ENCODE results near the gene MAD1L1.

MAD1L1 gene

DNA sequence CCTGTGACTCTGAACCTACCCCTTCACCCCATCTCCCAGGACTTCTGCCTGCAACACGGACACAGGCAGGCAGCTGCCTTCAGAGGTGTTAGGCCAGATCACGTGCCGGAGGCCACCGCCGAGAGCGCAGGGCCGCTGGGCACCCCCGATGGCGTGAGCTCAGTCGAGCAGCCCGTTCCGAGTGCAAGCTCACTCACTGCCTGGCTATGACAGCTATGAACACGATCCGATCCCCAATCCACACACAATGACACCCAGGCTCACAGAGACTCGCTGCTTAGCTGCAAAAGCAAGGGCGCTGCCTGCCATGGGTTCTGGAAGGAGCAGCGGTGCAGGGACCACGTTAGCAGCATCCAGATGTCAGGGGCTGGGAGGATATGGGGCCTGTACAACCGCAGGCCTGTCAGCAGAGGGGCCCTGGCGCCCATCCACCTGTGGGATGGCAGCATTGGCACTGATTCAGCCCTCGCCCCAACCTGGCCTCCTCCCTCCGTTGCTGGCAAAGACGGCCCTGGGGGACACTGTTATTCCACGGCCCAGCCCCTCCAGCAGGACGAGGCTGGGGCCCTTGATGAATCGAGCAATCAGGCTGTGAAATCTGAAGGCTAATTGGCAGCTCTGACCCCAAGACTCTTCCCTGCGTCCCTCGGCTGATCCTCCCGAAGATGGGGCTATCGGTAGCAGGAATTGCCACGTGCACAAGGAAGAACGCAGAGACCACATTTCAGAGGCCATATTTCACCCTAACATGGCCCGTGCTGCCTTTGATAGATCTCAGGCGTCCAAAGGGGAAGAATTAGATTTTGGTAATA, 332.6 kb downstream of the MAD1L1 start:
- DNase-seq, result no peak

DNA sequence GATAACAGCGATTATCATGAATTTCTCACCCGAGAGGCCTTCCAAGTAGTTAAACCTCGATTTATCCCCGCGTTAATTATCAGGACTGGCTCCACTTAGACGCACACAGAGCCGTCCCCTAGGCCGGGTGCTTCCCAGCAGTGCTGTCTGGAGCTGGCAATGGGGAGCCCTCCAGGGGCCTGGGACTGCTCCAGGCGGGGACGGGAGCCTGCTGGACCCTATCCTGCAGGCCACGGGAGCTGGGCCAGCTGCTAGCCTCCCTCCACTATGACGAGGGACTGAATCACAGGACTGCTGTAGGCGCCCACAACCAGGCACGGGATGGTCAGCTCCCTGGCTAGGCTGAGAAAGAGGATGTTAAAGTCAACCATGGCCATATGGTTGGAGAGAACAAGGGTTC, 333.5 kb downstream of the MAD1L1 start:
- peak; percentile 55 for DNase-seq

DNA sequence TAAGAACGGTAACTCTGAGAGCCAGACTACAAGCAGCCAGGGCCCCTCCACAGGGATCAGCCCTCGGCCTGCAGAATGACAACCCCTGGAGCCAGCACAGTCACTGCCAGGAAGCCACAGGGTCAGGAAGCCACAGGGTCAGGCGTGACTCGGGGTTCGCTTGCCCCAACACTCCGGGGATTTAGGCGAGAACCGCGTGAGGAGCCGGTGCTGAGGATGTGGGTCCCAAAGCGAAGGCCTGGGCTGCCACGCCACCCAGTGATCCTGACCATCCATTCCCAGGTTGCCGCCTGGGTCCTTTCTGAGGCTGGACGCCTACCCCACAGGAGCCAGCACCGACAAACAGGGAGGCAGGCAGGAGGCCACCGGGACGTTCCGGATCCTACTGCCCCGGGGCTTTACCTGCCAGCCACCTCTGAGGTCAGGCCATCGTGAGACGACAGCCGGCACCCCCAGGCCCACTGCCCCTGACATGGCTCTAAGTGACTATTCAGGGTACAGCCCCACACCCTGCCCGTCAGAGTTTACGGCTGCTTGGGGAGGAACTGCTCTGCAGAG, 334.0 kb downstream of the MAD1L1 start:
- DNase-seq, result no peak

DNA sequence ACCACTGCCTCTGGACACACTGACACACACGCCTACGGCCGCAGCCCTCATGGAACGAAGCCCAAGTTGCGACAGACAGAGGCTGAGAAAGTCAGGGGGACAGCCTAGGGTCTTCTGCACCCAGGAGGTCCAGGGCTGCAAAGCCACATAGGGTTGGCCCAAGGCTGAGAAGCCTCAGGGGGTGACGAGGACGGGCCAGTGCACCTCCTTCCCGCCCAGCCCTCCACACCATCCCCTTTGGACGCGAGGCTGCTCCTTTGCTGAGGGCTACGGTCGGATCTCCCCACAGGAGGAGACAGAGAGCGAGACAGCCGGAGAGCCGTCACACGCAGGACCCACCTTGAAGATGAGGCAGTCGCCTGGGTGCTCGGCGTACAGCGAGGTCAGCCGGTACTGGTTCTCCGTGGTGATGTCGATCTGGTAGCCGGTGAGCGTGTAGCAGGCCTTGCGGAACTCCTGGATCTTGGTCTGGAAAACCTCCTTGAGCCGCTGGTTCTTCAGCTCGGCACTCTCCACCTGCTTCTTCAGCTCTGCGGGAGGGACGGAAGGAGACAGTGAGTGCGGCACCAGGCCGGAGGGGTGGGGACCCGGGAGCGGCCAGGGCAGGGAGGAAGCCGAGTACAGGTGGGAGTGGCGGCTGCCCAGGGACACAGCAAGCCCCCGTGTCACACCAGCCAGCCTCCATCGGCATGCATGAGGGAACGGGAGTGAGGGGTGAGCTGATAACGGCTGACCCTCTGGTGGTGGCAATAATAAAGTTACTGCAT, 334.7 kb downstream of the MAD1L1 start:
- no peak for DNase-seq

DNA sequence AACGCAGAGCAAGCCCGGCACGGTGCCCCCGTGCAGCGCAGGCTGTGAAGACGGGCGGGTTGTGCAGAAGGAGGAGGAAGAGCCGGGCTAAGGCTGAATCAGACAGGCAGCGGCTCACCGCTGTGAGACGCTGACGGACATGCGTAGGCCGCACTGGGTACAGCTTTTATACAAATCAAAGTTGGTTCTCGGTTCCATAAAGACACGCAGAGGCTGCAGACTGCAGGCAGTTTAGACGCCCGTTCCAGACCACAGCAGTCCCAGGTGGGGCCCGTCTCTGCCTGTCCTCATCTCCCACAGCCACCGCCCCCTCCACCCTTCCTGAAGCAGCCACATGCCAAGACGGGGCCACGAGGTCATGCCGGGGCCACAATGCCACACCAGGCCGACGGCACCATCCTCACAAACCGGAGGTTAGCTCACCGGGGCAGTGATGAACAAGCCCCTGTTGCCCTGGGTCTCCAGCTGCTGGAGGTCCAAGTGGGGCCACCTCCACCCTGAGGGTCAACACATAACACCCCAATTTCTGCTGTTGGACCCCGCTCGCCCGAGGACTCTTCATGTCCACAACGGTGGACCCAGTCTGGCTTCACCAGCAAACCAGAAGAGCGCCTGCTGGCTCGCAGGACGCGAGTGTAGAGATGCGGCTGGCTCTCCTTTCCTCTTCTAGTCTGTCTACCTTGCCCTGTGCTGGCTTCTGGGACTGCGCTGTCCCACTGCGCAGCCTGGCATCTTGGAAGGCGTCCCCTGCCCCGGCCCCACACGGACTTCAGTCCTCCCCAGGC, 335.5 kb downstream of the MAD1L1 start:
- DNase-seq, result no peak

DNA sequence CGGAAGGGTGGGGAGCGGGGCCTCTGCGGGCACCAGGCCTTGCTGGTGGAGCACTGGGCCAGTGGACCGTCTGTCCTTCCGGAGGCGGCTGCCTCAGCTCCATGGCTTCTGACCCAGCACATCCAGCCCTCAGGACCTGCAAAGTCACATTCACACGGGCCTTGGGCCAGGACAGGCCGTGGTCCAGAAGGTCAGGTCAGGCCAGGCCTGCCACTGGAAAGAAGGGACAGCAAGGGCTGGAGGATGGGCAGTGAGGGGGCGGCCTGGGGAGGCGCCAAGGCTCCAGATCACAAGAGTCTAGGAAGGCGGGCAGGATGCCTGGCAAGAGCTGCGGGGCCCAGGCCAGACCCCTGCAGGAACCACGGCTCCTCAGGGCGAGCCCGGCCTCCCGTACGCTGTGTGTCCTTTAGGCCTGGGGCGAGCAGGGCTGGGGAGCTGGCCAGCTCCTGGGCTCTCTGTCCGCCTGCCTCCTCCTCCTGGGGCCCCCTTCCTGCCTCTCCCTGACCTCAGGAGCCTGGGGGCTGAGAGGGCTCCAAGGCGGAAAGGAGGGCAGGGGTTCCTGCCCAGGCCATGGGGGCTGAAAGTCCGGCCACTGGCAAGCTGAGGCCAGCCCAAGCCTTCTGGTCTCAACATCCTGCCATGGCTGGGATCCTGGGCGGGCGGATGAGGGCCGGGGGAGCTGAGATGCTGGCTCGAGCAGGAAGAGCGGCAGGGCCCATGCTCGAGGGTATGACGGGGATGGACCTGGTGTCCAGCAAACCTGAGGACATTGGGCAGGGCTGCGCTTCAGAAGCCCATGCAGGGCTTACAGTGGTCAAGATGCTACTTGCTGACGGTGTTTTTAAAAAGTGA, 336.9 kb downstream of the MAD1L1 start:
- no peak for DNase-seq

DNA sequence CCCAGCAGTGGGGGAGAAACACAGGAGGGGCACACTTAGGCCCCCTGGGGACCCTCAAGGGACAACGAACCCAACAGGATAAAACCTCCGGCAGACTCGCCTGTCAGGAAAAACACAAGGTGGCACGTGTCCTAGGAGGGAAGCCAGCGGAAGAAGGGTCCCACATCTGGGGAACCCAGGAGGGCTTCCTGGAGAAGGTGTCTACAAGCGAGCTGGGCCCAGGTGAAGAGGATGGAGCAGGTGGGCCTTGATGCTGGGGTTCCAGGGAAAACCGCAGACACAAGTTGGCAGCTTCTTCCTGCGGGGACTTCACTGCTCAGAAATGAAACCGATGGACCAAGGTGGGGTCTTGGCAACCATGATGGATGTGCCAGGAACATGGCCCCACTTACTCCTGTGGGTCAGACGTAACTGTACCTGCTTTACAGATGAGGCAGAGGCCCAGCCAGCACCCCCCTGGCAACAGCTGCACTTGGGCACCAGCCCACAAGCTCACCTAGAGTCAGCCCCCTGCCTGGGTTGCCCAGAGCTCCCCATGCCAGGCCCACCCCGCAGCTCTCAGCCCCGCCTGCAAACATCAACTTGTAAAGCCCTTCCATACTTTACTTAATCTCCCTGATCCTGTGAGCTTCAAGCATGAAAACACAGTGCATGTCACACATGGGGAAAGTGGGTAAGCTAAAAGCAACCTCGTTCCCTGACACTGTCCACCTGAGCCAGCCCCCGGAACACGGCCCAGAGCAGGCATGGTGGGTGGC, 337.7 kb downstream of the MAD1L1 start:
- DNase-seq, result no peak

DNA sequence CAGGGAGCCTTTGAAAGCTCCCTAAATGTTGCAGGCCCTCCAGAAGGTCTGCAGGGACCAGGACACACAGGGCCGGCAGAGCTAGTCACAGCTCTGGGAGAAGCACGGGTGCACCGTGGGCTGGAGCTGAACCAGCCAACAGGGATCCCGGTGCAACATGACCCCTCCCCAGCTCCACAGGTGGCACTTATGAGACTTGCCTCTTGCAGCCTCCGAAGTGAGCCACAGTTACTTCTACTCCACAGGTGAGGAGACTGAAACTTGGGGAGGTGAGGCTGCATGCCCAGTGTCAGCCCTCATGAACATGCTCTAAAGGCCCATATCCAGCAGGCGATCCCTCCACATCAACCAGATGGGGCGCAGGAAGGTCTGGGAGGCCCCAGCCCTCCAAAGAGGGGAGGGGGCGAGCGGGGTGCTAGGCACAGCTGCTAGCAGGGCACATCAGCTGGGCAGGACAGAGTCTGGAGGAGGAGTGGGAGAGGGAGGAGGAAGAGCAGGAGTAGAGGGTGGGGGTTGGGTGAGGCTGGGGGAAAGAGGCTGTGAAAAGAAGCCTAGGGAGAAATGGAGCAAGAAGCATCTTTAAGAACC, 338.3 kb downstream of the MAD1L1 start:
- DNase-seq, result no peak

DNA sequence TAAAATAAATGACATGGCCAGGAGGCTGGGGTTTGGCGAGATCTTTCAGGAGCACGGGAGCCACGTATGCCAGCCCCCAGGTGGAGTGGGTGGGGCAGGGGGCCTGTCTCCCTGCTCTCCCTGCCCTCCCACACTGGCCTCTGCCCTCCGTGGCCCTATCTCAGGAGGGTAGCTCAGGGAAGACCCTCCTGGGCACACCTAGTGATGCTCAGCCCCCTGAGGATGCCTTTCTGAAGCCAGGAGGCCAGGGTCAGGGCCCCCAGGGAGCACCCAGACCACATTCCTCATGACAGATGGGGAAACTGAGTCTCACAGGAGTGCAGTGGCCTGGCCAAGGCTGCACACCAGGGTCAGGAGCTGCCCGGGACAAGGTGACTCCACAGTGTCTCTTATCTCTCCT, 339.3 kb downstream of the MAD1L1 start:
- no peak for DNase-seq

DNA sequence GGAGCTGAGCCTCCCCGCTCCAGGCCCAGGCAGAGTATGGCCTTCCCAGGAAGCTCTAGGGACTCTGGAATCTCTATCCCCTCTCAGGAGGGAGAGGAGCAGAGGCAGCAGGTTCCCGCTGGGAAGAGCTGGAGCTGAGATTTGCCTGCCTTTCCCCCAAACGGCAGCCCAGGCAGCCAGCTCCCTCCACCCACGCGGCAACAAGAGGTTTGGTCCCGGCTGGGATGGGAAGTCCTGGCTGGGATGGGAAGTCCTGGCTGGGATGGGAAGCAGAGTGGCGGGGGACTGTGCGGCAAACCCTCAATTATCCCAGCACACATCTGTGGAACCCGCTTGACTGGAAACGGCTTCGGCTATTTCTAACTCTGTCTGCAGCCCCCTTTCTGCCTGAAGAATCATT, 339.7 kb downstream of the MAD1L1 start:
- no peak for DNase-seq

DNA sequence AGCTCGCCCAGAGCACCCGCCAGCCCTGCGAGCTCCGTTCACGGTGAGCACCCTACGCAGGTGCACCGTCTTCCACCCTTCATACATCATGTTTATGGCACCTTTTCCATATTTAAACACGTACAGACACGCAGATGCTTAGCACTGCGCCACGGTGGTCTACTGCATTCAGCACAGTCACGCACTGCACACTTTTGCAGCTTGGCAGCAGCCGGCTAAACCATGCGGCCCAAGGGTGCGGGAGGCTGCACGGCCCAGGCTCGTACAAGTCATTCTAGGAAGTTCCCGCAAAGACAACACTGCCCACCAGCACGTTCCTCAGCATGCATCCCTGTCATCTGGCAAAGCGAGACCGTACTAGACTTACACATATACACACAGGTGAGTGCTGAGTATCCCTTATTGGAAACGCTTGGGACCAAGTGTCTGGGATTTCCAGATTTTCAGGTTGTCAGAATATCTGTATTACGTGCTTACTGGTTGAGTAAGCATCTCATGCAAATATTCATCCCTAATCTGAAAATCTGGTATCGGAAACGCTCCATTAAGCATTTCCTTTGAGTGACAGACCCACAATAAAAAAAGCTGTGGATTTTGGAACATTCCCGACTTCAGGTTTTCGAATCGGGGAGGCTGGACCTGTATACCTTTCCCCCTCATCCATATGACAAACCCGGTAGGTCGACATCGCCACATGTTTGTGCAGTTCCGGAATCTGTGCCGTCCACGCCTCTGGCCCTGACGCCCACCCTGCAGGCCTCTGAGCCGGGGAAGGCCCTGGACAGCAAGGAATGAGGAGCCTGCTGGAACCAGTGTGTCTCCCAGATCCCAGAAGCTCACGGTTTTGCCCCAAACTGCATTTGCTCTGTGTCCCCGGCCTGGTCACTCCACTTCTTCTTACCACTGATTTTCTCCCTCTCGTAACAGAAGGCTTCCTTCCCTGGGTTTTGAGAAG, 340.5 kb downstream of the MAD1L1 start:
- DNase-seq, result no peak

DNA sequence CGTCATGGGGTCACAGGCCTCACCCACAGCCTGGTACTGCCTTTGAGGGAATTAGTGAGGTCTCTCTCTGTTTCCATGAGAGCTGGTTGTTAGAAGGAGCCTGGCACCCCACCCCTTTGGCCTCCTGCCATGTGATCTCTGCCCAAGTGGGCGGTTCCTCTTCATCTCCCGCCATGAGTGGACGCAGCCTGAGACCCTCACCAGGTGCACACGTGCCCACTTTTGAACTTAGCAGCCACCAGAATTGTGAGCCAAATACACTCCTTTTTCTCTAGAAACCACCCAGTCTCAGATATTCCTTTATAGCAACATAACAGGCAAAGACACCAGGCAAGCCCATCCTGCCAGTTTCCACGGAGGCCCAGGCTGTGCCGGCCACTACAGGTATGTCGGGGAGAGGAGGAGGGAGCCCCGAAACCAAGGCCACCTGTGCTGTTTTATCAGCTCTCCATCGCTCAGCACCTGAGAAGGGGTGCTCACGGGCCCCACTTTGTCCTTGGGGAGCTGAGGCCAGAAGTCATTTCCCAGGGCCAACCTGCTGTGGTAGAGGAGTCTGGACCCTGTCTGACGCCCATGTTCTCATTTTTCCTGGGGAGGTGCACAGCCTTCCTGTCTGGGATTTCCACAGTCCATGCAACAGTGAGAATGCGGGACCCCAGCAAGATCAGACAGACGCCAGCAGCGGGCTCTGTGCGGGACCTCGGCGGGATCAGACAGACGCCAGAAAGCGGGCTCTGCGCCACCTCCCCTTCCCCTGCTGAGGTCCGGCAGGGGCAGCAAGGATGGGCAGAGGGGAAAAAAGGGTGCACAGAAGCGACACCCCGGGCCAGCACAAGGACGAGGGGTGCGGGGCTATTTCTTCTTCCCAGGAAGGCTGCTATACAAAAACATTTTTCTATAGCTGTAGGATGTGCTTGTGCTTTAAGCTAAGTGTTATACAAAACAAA, 342.2 kb downstream of the MAD1L1 start:
- no peak for DNase-seq

DNA sequence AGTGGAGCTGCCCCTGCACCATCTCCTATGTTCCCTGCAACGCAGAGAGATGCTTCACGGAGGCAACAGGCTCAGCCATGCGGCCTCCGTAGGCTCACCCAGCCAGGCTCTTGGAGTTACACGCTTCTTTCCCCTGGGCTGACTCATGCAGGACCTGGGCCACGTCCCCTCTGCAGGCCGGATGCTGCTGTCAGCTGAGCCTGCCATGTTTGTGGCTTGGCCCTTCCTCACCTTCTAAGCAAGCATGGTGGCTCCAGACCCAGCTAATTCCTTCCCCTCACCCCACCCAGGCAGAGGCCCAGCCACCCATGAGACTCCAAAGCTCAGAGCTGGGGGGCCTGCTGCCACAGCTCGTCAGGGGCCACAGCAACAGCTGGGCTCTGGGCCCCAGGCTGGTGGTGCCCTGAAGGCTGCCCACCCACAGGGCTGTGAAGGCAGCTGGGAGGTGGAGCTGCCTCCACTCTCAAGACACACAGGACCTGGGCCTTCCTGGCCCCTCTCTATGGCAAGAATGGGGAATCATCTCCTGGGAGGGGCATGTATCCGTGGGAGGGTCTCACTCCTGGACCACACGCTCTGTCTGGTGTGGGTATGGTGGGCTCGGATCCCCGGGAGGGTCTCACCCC, 343.1 kb downstream of the MAD1L1 start:
- peak; percentile 60 for DNase-seq

DNA sequence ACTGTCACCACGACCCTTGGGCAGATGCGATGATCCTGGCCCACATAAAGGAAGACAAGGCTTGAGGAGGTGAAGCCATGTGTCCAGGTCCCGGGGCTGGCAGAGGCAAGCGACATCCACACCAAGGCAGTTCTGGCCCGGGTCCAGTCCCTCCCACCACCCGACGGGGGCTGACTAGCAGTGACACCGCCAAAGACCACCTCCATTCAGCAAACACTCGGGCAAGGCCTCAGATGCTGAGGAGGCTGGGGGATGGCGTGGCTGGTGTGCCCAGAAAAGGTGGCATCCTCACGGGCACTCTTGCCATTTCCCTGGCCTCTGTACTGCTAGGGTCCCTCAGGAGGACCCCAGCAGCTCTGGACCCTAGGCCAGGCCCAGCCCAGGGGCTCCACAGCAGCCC, 343.7 kb downstream of the MAD1L1 start:
- no peak for DNase-seq

DNA sequence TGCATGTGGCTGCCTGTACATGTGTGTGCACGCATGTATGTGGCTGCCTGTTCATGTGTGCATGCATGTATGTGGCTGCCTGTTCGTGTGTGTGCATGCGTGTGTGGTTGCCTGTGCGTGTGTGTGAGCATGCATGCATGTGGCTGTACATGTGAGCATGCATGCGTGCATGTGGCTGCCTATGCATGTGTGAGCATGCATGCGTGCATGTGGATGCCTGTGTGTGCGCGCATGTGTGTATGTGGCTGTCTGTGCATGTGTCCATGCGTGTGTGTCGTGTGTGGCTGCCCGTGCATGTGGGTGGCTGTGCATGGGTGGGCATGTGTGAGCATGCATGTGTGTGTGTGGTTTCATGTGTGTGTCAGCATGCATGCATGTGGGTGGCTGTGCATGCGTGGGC, 344.3 kb downstream of the MAD1L1 start:
- no peak for DNase-seq

DNA sequence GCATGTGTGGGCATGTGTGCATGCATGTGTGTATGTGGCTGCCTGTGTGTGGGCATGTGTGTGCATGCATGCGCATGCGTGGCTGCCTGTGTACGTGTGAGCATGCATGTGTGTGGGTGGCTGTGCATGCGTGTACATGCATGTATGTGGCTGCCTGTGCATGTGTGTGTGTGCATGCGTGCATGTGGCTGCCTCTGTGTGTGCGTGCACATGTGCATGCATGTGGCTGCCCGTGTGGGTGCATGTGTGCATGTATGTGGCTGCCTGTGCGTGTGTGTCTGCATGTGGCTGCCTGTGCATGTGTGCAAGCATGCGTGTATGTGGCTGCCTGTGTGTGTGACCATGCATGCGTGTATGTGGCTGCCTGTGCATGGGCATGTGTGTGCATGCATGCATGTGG, 345.5 kb downstream of the MAD1L1 start:
- no peak for DNase-seq

DNA sequence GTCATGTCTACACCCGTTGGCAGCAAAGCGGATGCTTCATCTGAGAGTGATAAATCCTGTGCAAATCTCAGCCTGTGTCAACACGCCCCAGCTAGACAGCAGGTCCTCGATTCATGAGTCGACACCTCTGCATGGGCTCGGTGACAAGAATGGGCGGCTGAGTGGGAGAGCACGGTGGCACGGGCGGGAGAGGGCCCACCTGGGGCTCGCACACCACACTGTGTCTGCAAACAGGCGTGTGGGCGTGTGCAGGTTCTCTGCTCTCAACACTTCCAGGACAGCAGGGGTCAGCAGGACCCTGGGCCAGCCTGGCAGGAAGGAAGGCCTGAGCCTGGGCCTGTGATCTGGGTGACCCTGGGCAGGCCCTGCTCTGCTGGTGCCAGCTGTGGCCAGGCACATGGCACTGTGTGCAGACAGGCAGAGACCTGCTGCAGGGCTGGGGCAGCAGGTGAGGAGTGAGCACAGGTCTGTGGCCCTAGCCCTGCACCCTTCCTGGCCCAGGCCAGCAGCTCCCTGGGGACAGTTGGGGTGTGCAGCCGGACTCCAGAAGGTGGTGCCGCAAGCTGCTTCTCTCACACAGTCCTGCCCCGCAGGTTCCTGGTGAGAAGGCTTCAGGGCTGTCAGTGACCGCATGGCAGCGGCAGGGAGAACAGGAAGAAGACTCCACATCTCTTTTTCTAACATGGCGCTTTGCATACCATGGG, 346.2 kb downstream of the MAD1L1 start:
- no peak for DNase-seq

All from fibroblast of skin of right biceps (primary cell).